Colon (tissue), 2 donors: Measurements from ENCODE around the gene PARD3.

Experiments
- FAIRE-seq: peaks from 2 replicates; lab custom pipeline; 2012; peaks lifted over from hg19 to GRCh38; lab: Jason Lieb, UNC
- donor health status: control.
- donor health status: control.

PARD3 gene

DNA sequence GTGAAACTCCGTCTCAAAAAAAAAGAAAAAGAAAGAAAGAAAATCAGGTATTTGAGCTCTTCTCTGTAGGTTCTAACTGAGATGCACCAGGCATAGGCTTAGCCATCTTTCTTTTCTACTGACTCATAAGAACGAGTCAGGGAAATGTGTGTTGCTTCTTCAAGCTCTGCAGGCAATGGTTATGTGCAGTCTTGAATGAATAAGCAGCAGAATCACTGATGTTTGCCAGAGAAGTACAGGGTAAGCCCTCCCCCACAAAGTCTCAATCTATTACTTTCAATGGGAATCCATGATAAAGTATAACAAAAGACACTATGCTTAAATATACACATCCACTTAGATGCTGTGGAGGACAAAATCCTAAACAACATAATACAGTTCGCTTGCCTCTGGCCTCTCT is 239.2 kb downstream of the PARD3 start:
- no peak for FAIRE-seq

- FAIRE-seq, result no peak
Observed at GRCh38 chr10:34574353-34574934, 240.7 kb downstream of the PARD3 start.

GRCh38 chr10:34570887-34571286 is 244.2 kb downstream of the PARD3 start:
- FAIRE-seq, result no peak

DNA sequence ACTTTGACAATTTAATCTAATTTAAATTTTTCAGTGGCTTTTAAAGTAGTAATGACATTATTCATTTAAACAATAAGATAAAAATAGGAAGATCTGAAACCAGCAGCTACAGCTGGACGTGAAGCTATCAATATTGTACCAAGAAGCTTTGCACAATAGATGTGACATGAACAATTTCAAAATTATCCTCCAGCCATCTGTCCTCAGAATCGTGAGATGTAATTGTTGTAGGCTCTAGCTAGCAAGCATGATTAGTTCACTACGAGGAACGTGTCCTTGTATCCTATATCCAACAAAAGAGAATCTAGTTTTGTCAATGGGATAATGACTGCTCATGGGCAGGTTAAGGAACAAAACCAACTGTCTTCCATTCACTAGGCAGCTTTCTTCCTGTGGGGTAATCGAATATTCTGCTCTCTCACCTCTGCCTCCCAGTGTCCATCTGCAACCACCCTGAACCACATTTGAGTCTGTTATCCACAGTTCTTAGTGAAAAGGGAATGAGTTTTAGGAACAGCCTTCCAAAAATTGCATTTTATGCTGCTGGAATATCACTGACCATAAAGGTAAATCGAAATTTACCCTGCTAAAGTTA is 247.3 kb downstream of the PARD3 start:
- no peak for FAIRE-seq

DNA sequence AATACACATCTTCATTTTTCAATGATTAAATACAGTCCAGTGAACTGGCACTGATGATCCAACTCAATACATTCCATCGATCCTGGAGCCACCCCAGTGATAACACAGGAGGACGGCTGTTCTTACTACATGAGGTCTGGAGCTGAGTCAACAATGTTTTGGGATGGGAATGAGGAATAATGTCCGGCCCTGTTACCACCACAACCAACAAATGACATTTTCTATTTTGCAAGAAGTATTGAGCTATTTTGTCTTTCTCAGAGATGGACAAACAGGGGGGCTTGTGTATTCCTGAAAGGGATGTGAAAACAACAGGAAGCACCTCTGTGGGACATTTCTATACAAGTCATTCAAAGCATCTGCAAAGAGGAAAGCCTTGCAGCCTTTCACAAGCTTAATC is 249.2 kb downstream of the PARD3 start:
- FAIRE-seq, result no peak

- FAIRE-seq, result no peak
Observed at GRCh38 chr10:34558093-34558583, 257.0 kb downstream of the PARD3 start.

GRCh38 chr10:34557173-34557572 is 257.9 kb downstream of the PARD3 start:
- no peak for FAIRE-seq

DNA sequence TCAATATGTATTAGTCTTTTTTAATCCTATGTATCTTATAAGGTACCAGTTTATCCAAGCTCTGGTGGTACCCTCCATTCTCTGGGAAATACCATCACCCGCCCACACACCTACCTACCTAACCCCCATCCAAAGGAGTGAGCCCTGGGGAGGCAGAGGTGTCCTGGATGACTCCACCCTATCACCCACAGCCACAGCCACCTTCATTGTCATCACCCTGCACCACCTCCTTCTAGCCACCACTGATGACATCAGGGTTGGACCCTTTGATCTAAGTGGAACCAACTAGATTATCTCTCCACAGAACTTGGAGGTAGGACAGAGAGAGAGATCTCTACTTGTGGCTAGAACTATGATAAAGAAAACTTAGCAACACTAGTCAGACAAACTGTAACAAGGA is 259.4 kb downstream of the PARD3 start:
- no peak for FAIRE-seq

DNA sequence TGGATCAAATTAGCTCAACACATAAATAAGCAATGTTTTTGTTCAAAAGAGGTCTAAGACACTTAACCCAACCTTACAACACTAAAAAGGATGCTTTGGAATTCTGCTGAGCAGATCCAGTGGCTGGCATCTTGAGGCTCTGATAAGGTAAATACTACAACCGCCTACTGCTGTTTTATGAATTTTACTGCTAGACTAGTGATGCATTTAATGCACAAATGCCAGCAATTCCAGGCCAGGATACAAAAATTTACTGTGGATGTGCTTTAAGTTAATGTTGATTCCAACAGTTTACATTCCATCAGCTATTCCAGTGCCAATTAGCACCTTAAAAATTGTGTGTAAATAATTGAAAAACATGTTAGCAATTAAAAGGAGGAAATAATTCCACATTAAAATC is 261.3 kb downstream of the PARD3 start:
- FAIRE-seq, result no peak

DNA sequence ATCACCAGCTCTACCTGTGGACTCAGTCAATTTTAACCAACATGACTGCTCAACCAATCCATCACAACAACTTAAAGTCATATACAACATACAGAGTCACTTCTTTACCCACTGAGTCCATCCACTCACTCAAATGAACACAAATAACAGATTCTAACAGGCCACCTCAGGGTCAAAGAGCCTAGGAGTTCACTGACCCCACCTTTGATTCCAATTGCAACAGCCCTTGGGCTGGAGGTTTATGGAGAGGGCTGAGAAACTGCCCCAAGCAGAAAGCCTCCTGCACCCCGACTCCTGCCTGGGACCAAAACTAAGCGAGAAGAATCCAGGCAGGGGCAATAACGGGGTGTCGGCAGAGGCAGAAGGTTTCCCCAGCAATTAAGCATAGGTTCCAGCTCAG is 263.8 kb downstream of the PARD3 start:
- FAIRE-seq, result no peak

- no peak for FAIRE-seq
Observed at GRCh38 chr10:34549953-34550352, 265.1 kb downstream of the PARD3 start.

- FAIRE-seq, result no peak
Observed at GRCh38 chr10:34549001-34549400, 266.1 kb downstream of the PARD3 start.

DNA sequence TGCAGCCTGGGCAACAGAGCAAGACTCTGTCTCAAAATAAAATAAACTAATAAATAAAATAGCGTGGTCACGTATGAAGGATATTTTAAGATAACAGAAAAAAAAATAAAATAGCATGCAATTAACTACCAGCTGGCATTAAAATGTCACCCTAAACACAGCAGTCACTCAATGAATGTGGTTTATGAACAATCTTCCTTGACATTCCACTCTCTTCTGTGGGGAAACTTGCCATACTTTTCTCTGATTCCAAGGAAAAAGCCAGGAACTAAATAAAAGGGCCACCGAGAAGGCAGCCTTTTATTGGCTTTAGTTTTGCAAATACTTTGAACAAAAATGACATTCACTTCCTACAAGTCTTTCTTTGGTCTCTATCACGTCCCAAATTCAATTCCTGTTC is 266.6 kb downstream of the PARD3 start:
- no peak for FAIRE-seq

DNA sequence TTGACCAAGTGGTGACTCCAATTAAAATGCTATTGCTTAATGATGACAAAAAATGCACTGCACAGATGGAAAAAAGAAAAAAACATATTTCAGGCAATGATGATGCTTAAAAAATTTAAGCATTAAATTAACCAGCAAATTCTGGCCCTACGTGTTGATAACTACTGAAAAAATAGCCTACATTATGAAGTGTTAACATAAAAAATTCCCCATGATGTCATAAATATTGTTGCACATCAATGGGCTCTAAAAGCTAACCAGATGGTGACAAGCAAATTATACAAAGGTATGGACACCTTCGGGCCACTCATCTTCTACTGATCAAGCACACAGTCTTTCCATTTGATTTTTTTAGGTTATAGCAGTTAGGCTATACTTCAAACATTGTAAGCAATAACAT is 267.4 kb downstream of the PARD3 start:
- FAIRE-seq, result no peak

DNA sequence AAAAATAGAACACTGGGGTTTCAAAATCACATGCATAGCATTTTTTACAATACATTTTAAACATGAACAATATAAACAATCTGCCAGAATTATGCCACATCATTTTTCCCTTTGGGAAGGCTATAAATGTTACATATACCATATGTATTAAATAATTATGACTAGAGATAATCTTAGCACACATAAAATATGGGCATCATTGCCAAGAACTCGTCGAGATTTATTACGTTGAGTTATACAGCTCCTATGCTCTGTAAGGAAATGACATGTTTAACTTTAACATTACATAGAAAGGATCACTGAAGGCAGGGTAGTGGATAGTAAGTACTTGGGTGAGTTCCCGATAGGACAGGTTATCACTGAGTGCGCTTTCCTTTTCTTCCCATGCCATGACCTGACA is 267.8 kb downstream of the PARD3 start:
- no peak for FAIRE-seq

DNA sequence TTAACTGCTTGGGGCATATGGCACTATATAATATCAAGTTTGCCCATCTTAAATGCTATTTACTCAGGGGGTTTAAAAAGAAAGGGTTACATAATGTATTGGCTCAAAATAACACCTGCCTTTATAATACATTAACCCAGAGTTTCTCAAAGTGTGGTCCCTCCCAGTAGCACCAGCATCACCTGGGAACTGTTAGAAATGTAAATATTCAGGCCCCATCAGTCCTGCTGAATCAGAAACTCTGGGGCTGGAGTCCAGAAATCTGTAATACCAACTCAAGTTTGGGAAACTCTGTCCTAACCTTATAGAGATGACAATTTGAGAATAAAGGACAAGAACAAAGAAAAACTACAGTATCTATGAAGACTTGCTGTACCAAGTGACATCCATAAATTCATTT is 270.7 kb downstream of the PARD3 start:
- no peak for FAIRE-seq

- FAIRE-seq, result no peak
Observed at GRCh38 chr10:34543716-34544115, 271.4 kb downstream of the PARD3 start.

DNA sequence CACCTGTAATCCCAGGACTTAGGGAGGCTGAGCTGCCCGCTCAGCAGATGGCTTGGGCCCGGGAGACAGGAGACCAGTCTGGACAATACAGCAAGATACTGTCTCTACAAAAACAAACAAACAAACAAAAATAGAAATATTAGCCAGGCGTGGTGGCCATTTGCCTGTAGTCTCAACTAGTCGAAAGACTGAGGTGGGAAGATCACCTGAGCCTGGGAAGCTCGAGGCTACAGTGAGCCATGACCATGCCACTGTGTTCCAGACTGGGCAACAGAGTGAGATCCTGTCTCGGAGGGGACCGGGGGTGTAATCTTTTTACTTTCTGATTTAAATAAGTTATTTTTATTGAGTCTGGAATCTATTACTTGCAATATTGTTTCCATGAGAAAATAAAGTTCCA is 274.6 kb downstream of the PARD3 start:
- FAIRE-seq, result no peak

DNA sequence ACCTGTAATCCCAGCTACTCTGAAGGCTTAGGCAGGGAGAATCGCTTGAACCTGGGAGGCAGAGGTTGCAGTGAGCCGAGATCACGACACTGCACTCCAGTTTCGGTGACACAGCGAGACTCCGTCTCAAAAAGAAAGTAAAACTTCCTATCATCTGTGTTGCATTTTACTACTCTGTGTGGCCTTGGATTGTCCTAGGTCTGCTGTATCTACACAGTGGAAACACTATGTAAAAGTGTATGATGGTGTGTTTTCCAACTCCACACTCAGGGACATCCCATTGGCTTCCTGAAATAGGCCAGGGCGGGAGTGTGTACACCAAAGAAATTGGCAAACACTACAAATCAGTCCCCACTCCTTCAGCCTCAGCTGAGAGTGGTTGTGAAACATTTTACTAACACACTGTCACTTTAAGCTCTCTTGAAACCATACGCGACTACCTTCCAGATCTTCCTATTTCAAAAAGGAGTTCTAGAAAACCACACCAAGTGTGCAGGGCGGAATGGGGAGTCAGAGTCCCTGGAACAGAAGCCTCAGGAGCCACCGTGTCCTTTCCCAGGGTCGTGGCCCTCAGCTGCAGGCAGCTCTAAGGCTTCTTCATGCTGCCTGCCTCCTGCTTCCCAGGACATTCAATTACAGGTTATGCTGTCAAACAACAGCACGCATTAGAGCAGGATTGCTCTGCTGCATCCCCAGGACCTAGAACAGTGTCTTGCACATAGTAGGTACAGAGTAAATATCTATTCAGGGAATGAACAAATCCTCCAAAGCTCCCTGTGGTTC is 275.4 kb downstream of the PARD3 start:
- no peak for FAIRE-seq

DNA sequence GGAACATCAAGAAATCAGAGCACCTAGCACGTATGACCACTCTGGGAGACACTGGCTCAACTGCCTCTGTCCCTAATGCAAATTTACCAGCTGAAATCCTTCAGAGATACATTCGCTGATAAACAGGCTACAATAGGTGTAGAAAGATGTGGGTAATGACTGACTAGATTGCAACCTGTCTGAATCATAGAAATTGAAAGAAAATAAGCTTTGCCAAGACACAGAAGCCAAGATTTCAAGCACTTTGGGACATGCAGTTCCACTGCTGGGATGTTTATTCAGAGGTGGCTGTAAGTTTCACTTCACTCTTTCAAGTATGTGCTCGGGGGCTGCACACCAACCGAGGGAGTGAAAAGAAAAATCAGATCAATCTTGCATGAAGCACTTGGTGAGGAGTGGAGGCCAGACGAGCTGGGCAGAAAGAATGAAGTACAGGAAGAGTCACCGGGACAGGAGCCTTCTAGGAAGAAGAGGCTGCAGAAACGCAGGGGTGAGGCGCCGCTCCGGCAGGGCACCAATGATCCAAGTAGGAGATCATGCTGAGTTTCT is 276.7 kb downstream of the PARD3 start:
- no peak for FAIRE-seq

DNA sequence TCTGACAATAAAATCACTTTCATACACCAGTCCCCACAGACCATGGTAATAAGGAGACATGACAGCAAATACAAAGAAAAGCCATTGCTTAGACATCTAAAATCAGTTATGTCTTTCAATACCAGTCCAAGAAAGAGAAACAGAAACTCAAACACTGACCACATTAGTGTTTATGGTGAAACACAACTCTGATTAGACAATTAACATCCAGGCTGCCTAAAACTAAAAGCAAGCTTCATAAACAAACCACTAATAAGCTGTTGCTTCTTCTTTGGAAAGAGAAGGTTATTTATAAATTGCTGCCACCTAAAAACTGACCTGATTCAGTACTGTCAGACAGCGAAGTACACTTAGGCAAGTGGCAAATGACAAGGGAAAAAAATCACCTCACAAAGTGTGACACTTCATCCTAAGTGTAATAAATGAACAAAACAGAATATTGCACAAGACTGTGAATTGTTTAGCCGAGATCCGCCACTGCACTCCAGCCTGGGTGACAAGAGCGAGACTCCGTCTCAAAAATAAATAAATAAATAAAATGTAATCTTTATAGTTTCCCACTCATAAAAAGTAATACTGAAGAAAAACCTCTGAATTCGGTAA is 277.4 kb downstream of the PARD3 start:
- FAIRE-seq, result no peak

GRCh38 chr10:34535872-34536271 is 279.2 kb downstream of the PARD3 start:
- no peak for FAIRE-seq

- no peak for FAIRE-seq
Observed at GRCh38 chr10:34530778-34531177, 284.3 kb downstream of the PARD3 start.
